Measurements from ENCODE around the gene APC. TPM values are rescaled to one million over a fixed set of nuclear protein-coding genes. Genes with fewer than 3 reads are reported as not detected.
"Not testable (repeated sequence)": the region's sequence is repeated elsewhere in the genome, so short reads cannot be mapped to it uniquely, and the experiment has no call there.

The APC gene
- total RNA-seq, 2 experiments from 2014 or later: 22.9 to 26.2 TPM

- Mint-ChIP-seq H3K4me1 (peaks cover 50% of the 10 kb centered on the region), H3K27ac (peak overlapping the region; percentile 67), H3K36me3 (peaks cover 39% of the 10 kb centered on the region), H3K9me3 (ENCODE audit: low read depth) (no peaks in the 10 kb centered on the region), H3K27me3 (no peaks in the 10 kb centered on the region), H3K4me3 (no peak overlapping the region)
- ATAC-seq (no peak), DNase-seq (no peak)
- CTCF ChIA-PET: interaction anchor here (0.8 to 1.4 kb wide), 6 partner anchors 10 to 1327 kb away, joined by 3 to 6 read pairs (median 3); partner anchors contain the start of gene REEP5
These were observed 140.4 kb downstream of the APC start for GRCh38 chr5:112878101-112878500.

GRCh38 chr5:112878760-112879159, 141.1 kb downstream of the APC start:
- Mint-ChIP-seq H3K27ac (peak overlapping the region; percentile 67), H3K27me3 (no peaks in the 10 kb centered on the region), H3K36me3 (peaks cover 36% of the 10 kb centered on the region), H3K9me3 (ENCODE audit: low read depth) (no peaks in the 10 kb centered on the region), H3K4me3 (peak overlapping the region; percentile 7), H3K4me1 (peaks cover 47% of the 10 kb centered on the region)
- DNase-seq: peak; percentile 89
- ATAC-seq: peak; percentile 89
- CTCF ChIA-PET: interaction anchor here (0.8 to 1.4 kb wide), 5 partner anchors 10 to 1328 kb away, joined by 3 to 6 read pairs (median 3); no protein-coding TSS in a partner anchor

- Mint-ChIP-seq H3K4me3 (no peak overlapping the region), H3K27me3 (no peaks in the 10 kb centered on the region), H3K9me3 (ENCODE audit: low read depth) (no peaks in the 10 kb centered on the region), H3K4me1 (peaks cover 41% of the 10 kb centered on the region), H3K36me3 (peaks cover 33% of the 10 kb centered on the region), H3K27ac (peak overlapping the region; percentile 29)
- DNase-seq (no peak), ATAC-seq (no peak)
- CTCF ChIA-PET: interaction anchor here (1.1 kb wide), 2 partner anchors 14 to 32 kb away, joined by 3 to 6 read pairs; no protein-coding TSS in a partner anchor
These were observed 142.7 kb downstream of the APC start for GRCh38 chr5:112880219-112880964.

GRCh38 chr5:112883192-112883591, 145.5 kb downstream of the APC start:
- CTCF ChIA-PET: interaction anchor here (0.9 kb wide), 1 partner anchor 646 kb away, joined by 3 read pairs; no protein-coding TSS in a partner anchor
- H3K27me3 Mint-ChIP-seq: no peaks in the 10 kb centered on the region
- ATAC-seq (no peak), DNase-seq (no peak)
- H3K9me3 Mint-ChIP-seq (ENCODE audit: low read depth): no peaks in the 10 kb centered on the region
- H3K4me3 Mint-ChIP-seq: no peak overlapping the region
- H3K36me3 Mint-ChIP-seq: peaks cover 41% of the 10 kb centered on the region
- H3K27ac Mint-ChIP-seq: no peak overlapping the region
- peaks cover 49% of the 10 kb centered on the region for H3K4me1 Mint-ChIP-seq

GRCh38 chr5:112885001-112885400, 147.3 kb downstream of the APC start:
- CTCF ChIA-PET: no interaction called here
- Mint-ChIP-seq H3K27ac (peak overlapping the region; percentile 51), H3K4me1 (peaks cover 48% of the 10 kb centered on the region)

GRCh38 chr5:112886975-112887374, 149.3 kb downstream of the APC start:
- DNase-seq (peak; percentile 61), ATAC-seq (peak; percentile 84)
- peaks cover 39% of the 10 kb centered on the region for H3K4me1 Mint-ChIP-seq
- H3K27ac Mint-ChIP-seq: peak overlapping the region; percentile 69
- H3K36me3 Mint-ChIP-seq: peaks cover 43% of the 10 kb centered on the region
- H3K9me3 Mint-ChIP-seq (ENCODE audit: low read depth): no peaks in the 10 kb centered on the region
- H3K4me3 Mint-ChIP-seq: no peak overlapping the region
- H3K27me3 Mint-ChIP-seq: no peaks in the 10 kb centered on the region
- CTCF ChIA-PET: interaction anchor here (1.0 to 1.3 kb wide), 2 partner anchors 35 to 78 kb away, joined by 3 to 4 read pairs; partner anchors contain the start of gene REEP5

More at GRCh38 chr5:112885001-112885400, 147.3 kb downstream of the APC start:
- Mint-ChIP-seq H3K4me3 (no peak overlapping the region), H3K36me3 (peaks cover 43% of the 10 kb centered on the region), H3K27me3 (no peaks in the 10 kb centered on the region), H3K9me3 (ENCODE audit: low read depth) (no peaks in the 10 kb centered on the region)
- no peak for DNase-seq
- ATAC-seq: no peak

- Mint-ChIP-seq H3K4me1 (peaks cover 26% of the 10 kb centered on the region), H3K36me3 (peaks cover 48% of the 10 kb centered on the region)
- not testable (repeated sequence) for DNase-seq; H3K9me3 Mint-ChIP-seq (ENCODE audit: low read depth); ATAC-seq; H3K27me3 Mint-ChIP-seq; H3K4me3 Mint-ChIP-seq; H3K27ac Mint-ChIP-seq
- CTCF ChIA-PET: interaction anchor here (1.6 kb wide), 1 partner anchor 19 kb away, joined by 3 read pairs; no protein-coding TSS in a partner anchor
These were observed 154.4 kb downstream of the APC start for GRCh38 chr5:112892066-112892465.

GRCh38 chr5:112892776-112893175, 155.1 kb downstream of the APC start:
- peaks cover 51% of the 10 kb centered on the region for H3K36me3 Mint-ChIP-seq
- no peaks in the 10 kb centered on the region for H3K27me3 Mint-ChIP-seq
- DNase-seq: no peak
- no peak overlapping the region for H3K4me3 Mint-ChIP-seq
- peaks cover 22% of the 10 kb centered on the region for H3K4me1 Mint-ChIP-seq
- CTCF ChIA-PET: interaction anchor here (1.6 kb wide), 1 partner anchor 19 kb away, joined by 3 read pairs; no protein-coding TSS in a partner anchor
- H3K9me3 Mint-ChIP-seq (ENCODE audit: low read depth): no peaks in the 10 kb centered on the region
- H3K27ac Mint-ChIP-seq: no peak overlapping the region
- ATAC-seq: no peak

- Mint-ChIP-seq H3K4me3 (no peak overlapping the region), H3K27me3 (no peaks in the 10 kb centered on the region), H3K36me3 (peaks cover 54% of the 10 kb centered on the region), H3K9me3 (ENCODE audit: low read depth) (no peaks in the 10 kb centered on the region), H3K4me1 (peaks cover 8% of the 10 kb centered on the region), H3K27ac (no peak overlapping the region)
- DNase-seq (no peak), ATAC-seq (no peak)
- CTCF ChIA-PET: interaction anchor here (1.0 to 1.5 kb wide), 4 partner anchors 16 to 100 kb away, joined by 3 to 5 read pairs (median 4); partner anchors contain the start of gene REEP5
These were observed 158.0 kb downstream of the APC start for GRCh38 chr5:112895682-112896081.

Other genes with a start within 250 kb of the APC start
- gene SRP19, start 123.4 kb downstream of the APC start, total RNA-seq: 10 to 100 TPM; 50.1 to 55.9 TPM
- 10 to 100 TPM; 91.0 to 97.0 TPM for gene REEP5, start 184.3 kb downstream of the APC start, total RNA-seq
- 100 to 1,000 TPM in 1 of 2 experiments, 10 to 100 TPM in 1; 90.4 to 108 TPM for gene DCP2, start 238.9 kb downstream of the APC start, total RNA-seq

Measured in activated CD8-positive, alpha-beta memory T cell treated with anti-CD3 and anti-CD28 coated beads, Interleukin-2, amount 10 ng/mL, durations not matched to agents 7 days and 5 days (primary cell).